Left lung (tissue), 10 donors: ENCODE results near the gene ACOT11. TPM values are rescaled to one million over a fixed set of nuclear protein-coding genes. Genes with fewer than 3 reads are reported as not detected.
A peak's percentile ranks its signal among the peaks of the same experiment; 100 is the strongest.

Experiments used
- ATAC-seq: fragments of 200-7000 bp; cut with Tn5 transposase; one replicate; pipeline ENCODE4 v1.9.1; 2020; ENCODE audit warnings: moderate library complexity
- DNase-seq, 4 donors: peaks; one replicate each; pipeline ENCODE4 v3.0.0-alpha.2; 2013 to 2020
- H3K27ac ChIP-seq, 2 donors: fragments of 200-600 bp; sonication (generic) in 1 of 2; one replicate each; pipeline versions ENCODE4 v1.5.0 to v1.8.0; 2020 to 2021
- H3K27me3 ChIP-seq, 2 donors: fragments of 200-600 bp; sonication (generic) in 1 of 2; one replicate each; pipeline versions ENCODE4 v1.5.0 to v1.8.0; 2020 to 2021
- H3K36me3 ChIP-seq, 2 donors: fragments of 200-600 bp; sonication (generic) in 1 of 2; one replicate each; pipeline versions ENCODE4 v1.5.0 to v1.8.0; 2020 to 2021
- H3K4me1 ChIP-seq, 2 donors: fragments of 200-600 bp; one replicate each; pipeline ENCODE4 v1.8.0; 2021
- H3K4me3 ChIP-seq, 2 donors: fragments of 200-600 bp; sonication (generic) in 1 of 2; one replicate each; pipeline versions ENCODE4 v1.5.0 to v1.8.0; 2020 to 2021; ENCODE audit warnings: mild to moderate bottlenecking in 1 of 2
- H3K9me3 ChIP-seq, 2 donors: fragments of 200-600 bp; sonication (generic) in 1 of 2; one replicate each; pipeline versions ENCODE4 v1.5.0 to v1.8.0; 2020 to 2021
- CTCF ChIP-seq, 2 donors: fragments of 200-600 bp; sonication (generic) in 1 of 2; IDR thresholded peaks; one replicate each; pipeline versions ENCODE4 v1.5.0 to v1.8.0; 2021; ENCODE audit warnings: antibody characterized with exemption in 2 of 2
- intact Hi-C, 2 donors: fragments of 100-400 bp; cut with DNase I; formaldehyde crosslinking; loops; one replicate each; pipeline versions ENCODE4 v1.11.2 to v1.14.2; 2022
- polyA plus RNA-seq, 6 donors: library from polyadenylated mRNA; unstranded; fragments of 120-200 nt; gene quantifications; one replicate each; pipeline ENCODE4 v1.2.1, GENCODE V29; 2013; ENCODE audit not compliant: insufficient read length in 6 of 6
- total RNA-seq, 2 donors: library from RNA; stranded (reverse); fragmentation: NEBNext Ultra II Directional; extraction: Animal tissue kit (Norgen Biotek cat#: 25700); gene quantifications; one replicate each; pipeline ENCODE4 v1.2.1, GENCODE V29; 2021
- donor health status: DM: no; HTN: yes; CAD: no.
- donor health status: DM: no; HTN: no; CAD: no.

ACOT11 gene
- total and polyA plus RNA-seq, 8 donors, result 8.5 to 15.9 (median 12.6) TPM

DNA sequence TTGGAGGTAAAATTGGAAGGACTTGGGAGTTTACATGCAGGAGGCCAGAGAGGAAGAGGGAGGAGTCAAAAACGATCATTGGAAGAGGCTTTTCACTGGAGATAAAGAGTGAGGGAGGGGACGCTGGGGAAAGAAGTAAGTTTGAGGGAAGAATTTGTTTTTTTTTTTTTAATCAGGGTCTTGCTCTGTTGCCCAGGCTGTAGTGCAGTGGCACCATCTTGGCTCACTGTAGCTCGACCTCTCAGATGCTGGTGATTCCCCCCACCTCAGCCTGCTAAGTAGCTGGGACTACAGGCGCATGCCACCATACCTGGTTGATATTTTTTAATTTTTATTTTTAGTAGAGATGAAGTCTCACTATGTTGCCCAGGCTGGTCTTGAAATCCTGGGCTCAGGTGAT lies 92.3 kb downstream of the ACOT11 start:
- no peaks in the 10 kb centered on the region for H3K4me1 ChIP-seq
- no peak overlapping the region for H3K4me3 ChIP-seq
- DNase-seq (no peak), ATAC-seq (no peak)
- no peak overlapping the region for H3K27ac ChIP-seq
- H3K27me3 ChIP-seq, result no peaks in the 10 kb centered on the region
- intact Hi-C loops, result no loop called here
- no peak for TF ChIP-seq CTCF (IDR thresholded peaks at IDR 0.05)
- no peaks in the 10 kb centered on the region for H3K36me3 ChIP-seq
- H3K9me3 ChIP-seq, result peaks cover 0 to 24% of the 10 kb centered on the region in 2 donors

GRCh38 chr1:54640863-54641836 lies 93.1 kb downstream of the ACOT11 start, which contains the start of gene MROH7:
Gene MROH7, plus strand, starts transcription at chr1:54641786. Its CDS starts 11,141 bp downstream, at chr1:54652927.
- ATAC-seq, result no peak
- Histone ChIP-seq H3K36me3 (no peaks in the 10 kb centered on the region), H3K9me3 (peaks cover 0 to 24% of the 10 kb centered on the region in 2 donors), H3K27me3 (no peaks in the 10 kb centered on the region), H3K4me1 (no peaks in the 10 kb centered on the region), H3K4me3 (no peak within 1 kb of the TSS), H3K27ac (no peak within 1 kb of the TSS)
- no peak for DNase-seq
- TF ChIP-seq CTCF (IDR thresholded peaks at IDR 0.05), result no peak
- intact Hi-C loops, result no loop called here

DNA sequence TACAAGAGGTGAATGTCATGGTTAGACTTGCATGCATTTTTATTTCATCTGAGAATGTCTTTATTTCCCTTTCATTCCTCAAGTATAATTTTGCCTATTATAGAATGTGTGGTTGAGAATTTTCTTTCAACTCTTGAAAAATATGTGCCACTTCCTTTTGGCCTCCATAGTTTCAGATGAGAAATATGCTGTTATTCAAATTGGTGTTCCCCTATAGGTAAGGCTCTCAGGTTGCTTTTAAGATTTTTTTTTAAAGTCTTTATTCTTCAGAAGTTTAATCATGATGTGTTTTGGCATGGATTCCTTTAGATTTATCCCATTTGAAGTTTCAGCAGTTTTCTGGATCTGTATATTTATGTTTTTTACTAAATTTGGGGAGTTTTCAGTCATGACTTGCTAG lies 95.7 kb downstream of the ACOT11 start:
- no peak for TF ChIP-seq CTCF (IDR thresholded peaks at IDR 0.05)
- Histone ChIP-seq H3K27me3 (no peaks in the 10 kb centered on the region), H3K9me3 (peaks cover 0 to 24% of the 10 kb centered on the region in 2 donors), H3K36me3 (no peaks in the 10 kb centered on the region), H3K4me3 (no peak overlapping the region), H3K4me1 (no peaks in the 10 kb centered on the region), H3K27ac (no peak overlapping the region)
- ATAC-seq, result no peak
- intact Hi-C loops, result no loop called here
- DNase-seq, result no peak

GRCh38 chr1:54645806-54646676 lies 98.0 kb downstream of the ACOT11 start:
- DNase-seq (peak in 2 of 4 donors; percentile 18 to 42), ATAC-seq (no peak)
- intact Hi-C loops, result no loop called here
- H3K36me3 ChIP-seq, result no peaks in the 10 kb centered on the region
- no peaks in the 10 kb centered on the region for H3K4me1 ChIP-seq
- no peaks in the 10 kb centered on the region for H3K27me3 ChIP-seq
- H3K9me3 ChIP-seq, result peaks cover 0 to 24% of the 10 kb centered on the region in 2 donors
- H3K4me3 ChIP-seq, result no peak overlapping the region
- no peak overlapping the region for H3K27ac ChIP-seq
- no peak for TF ChIP-seq CTCF (IDR thresholded peaks at IDR 0.05)
